Stimulated activated CD8-positive, alpha-beta memory T cell treated with anti-CD3 and anti-CD28 coated beads, Interleukin-4, amount 100 ng/mL, for 24 hours (primary cell): ENCODE data around the gene GRXCR1.

Source experiments
- DNase-seq: peaks from one replicate; pipeline ENCODE4 v3.0.0-alpha.2; 2020; ENCODE audit warnings: low read depth

Gene GRXCR1

DNA sequence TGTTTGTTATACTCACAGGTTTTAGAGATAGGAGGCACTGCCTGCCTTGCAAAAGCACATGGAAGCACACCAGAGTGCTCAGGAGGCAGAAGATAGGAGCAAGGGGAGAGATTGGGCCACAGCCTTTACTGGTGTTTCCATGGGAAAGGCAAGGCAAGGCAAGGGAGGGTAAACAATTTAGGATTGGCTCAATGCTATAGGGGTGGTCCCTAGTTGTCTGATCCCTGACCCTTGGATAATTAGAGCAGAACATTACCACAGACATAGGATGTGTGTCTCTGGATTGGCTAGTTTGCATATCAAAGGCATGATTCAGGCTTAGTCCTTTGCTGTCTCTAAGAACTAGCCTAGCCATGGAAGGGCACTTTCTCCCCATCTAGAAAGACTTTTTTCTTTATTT is 36.1 kb downstream of the GRXCR1 start:
- no peak for DNase-seq

DNA sequence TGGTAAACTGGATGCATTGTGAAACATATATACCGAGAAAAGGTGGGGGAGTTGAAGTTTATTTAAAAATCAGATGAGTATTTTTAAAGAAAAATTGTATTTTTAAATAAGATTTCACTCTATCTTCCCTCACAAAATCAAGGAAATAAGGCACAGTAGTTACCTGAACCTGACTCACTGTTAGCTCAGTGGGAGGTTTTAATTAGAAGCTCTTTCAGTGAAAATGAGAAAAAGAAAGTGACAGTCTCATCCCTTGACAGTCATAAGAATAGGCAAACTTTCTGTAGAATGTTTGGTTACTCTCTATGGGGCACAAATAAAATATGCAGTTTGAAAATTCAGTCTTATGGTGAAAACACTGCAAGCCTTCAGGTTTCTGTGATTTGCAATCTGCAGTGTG is 49.7 kb downstream of the GRXCR1 start:
- DNase-seq, result no peak

DNA sequence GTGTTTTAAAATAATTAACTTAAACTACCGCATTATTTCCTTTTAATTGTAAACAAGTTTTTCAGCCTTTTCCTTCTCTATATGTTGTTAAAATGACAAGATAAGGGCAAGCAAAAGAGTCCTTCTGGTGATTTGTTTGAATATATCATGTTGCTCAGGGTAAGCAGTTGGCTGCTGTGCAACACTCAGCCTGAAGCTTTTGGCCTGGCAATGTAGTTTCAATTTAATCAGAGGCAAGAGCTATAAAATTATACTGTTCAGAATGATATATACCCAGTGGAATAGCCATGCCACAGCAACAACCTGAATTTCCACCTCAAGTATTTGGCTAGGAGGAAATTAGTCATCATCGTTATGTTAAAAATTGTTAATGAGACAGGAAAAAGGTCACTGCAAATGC is 53.4 kb downstream of the GRXCR1 start:
- DNase-seq, result no peak

DNA sequence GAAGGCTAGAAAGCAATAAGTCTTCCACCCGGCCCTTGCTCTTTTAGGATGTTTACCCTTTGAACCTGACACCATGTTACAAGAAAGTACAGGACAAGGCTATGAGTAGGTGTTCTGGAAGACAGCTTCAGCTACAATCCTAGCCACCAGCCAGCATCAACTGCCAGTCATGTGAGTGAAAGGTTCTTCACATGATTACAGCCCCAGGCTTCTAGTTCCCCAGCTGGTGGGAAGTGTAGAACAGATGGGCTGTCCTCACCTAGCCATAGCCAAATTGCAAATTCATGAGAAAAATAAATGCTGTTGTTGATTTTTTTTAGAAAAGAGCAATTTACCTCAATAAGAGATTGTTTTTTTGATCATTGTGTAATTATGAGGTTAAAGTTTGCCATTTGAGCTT is 60.8 kb downstream of the GRXCR1 start:
- no peak for DNase-seq

DNA sequence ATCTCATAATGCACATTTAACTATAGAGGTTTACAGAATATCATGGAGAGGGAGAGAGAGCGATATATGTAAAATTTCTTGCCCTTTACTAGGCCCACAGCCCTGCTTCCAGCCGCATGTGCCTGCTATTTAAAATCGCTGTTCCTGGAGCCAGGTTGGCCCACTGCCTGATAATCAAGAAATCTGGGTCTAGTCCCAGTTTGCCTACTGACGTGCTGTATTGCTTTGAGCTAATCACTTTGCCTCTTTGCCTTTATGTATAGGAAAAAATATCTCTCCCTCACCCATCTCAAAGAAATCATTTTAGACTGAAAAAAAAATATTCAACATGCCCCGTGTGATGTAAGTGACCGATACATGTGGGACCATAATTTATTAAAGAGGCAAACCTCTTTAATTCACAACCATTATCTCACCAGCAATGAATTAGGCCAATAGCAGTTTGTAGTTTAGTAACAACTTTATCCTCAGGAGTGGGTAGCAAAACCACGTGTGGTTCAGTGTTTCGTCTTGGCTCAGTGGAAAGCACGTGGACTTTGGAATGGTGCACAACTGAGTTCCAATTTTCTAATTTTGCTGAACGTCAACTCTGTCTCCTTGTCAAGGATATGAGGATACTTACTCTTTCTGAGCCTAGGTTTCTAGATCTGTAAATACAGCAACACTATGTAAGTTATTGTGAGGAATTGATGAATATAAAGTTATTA is 62.6 kb downstream of the GRXCR1 start:
- no peak for DNase-seq

DNA sequence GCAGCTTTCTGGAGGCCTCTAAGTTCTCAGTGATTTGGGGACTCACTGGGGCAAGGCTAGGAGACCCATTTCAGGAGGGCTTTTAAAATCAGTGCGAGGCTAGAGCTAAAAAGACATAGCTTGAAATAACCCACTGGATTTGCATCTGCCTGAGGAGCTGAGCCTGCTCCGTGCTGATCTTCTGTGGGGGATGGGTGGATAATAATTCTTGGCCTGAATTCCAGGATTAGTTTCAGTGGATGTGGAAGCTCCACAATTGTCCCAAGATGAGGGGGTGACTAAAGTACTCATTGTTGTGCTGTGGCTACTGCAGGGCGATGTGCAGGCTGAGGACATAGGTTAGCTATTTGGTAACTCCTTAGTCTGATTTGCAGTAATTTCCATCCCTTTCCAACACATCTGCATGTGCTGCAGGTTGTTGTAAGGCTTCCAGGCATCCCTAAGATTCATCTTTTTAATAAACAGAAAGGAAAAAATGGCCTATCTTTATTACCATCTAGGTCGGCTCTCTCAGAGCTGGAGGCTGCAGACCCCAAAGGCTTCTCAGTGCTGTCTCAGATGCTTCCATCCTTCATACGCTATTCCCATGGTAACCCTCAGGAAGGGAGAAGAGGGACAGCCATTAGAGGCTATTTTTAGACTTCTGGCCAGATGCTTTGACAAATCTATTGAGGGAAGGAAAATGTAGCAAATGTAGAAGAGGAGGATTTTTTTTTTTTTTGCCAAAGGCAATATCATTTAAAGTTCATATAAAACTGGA is 63.4 kb downstream of the GRXCR1 start:
- no peak for DNase-seq

DNA sequence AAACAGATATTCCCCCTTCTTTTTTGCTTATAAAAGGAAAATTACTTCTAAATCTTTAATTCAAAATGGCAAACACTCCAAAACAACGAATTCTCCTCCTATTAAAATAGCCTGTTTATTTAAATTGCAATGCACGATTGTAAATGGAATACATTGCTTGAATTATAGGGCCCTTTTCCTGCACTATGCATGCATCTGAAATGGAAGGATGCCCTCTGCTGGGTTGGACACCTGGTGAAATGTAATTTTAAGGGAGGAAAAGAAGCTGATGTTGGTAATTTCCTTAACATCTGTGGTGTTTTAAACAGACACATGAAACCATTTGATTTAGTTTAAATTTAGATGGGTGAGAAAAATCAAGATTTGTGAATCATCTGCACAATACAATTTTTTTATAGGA is 72.8 kb downstream of the GRXCR1 start:
- no peak for DNase-seq

DNA sequence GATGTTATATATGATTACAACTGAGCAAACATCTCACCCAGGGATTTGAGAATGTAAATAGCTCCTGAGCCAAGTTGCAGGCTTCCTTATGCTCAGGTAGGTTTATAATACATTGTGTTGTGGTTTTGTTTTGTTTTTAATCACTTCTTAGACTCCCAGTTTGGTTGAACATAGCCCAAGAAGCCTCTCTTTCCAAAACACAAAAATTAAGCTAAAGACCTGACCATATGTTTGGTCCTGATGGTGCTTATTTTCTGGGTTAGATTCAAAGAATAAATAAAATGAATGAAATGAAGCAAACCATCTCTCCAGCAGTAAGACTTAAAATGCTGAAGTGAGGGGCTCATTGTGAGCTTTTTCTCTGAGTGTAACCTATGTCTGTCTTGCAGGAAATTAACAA is 93.5 kb downstream of the GRXCR1 start:
- no peak for DNase-seq

DNA sequence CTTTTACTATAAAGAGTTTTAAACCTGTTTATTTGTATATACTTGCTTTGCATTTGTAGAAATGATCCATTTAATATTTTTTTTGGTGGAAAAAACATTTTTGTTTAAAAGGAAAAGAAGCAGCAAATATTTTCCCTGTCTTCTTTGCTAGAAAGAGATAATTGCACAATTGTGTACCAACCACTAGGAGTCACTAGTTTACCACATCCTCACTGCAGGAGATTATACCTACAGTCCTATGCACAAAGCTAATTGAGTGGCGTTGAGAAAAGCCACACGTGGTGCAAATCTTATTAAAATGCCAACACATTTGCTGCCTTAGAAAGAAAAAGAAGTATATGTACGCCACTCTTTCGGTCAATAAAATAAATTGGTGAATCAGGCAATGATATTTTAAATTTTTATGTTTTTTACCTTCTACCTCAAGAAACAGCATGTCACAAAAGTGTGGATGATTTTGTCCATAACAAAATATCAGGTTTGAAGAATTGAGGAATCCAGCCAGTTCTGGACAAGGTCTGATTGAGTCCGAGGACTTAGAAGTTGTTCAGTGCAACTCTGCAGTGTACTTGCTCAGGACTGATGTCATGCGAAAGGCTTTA is 102.9 kb downstream of the GRXCR1 start:
- DNase-seq, result no peak

DNA sequence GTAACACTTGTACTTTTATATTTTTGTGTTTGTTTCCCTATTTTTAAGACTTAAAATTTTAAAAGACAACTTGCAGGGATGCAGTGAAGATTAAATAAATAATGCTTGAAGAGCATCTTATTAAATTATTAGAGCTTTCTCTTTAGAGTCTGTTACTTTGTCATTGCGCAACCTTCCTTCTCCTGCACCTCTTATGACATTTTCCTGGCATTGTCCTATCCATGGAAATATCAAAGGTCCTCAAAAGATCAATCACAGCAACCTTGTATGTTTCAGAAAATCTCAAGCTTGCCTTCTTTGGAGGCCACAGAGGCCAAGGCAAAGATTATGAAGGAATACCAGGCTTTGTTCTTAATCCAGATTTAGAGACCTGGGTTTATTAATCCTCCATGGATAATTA is 116.3 kb downstream of the GRXCR1 start:
- DNase-seq, result no peak

DNA sequence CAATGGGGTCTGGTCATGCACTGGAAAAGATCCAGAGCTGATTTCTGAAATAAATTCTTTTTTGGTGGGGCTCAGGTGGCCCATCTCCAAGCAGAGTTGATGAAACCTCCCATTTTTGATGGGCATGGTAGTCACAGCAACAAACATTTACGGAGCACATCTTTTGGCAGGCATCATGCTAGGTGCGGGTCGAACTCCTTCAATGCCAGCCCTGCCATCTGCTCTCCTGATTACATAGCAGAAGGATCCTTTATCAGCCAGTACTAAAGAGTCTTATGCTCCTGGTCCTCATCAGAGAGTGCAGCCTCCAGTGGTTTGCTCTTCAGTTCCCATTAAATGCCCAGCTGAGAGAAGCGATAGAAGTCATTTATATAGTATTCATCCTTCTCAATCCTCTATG is 121.7 kb downstream of the GRXCR1 start:
- DNase-seq, result no peak

DNA sequence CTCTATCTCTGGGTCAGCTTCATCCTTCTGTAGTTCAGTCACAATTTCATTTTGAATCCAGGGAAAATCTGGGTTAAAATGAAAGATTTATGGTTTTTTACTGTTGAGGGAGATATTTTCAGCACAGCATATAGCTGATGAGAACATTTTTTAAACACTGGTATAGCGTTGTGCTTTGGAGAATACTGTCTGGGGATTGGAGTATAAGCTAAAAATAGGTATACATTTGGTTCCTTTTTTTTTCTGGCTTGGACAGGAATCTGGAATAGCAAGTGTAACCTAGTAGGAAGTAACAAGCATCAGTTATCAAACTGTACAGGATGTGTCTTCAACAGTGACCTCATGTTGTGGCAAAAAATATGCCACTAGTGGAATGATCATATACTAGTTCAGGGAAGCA is 149.1 kb downstream of the GRXCR1 start:
- DNase-seq, result no peak

DNA sequence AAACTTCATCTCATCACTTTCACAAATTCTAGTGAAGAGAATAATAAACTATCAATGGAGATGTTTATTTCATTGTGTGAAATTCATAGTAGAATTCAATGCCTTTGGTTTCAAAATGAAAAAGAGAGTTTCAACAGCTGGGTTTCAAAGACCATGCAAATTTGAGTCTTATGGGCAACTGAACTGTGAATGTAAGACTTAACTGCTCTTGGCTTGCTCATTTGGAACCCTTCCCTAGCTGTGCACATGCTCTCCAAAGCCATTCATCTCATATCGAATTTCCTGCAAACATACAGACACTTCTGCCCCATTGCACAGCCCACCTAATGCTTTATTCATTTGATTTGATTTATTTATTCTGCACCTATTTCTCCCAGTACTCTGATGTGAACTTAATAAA is 154.5 kb downstream of the GRXCR1 start:
- no peak for DNase-seq

DNA sequence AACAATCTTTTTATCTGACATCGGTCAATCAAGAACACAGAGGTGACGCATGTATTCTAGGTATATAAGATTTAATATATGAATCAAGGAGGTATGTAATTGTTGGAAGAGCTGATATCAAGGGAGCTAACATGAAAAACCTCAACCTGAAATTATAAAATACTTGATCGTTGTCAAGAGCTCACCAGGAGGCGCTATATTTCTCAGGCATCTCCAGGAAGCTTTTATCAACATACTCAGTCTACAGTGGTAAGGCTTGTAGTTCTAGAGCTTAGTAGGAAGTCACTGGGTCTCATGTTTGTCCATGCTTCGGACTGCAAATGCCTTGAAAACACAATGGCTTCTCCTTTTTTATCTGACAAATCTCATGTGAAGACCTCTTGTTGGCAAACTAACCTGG is 156.1 kb downstream of the GRXCR1 start:
- DNase-seq, result no peak

DNA sequence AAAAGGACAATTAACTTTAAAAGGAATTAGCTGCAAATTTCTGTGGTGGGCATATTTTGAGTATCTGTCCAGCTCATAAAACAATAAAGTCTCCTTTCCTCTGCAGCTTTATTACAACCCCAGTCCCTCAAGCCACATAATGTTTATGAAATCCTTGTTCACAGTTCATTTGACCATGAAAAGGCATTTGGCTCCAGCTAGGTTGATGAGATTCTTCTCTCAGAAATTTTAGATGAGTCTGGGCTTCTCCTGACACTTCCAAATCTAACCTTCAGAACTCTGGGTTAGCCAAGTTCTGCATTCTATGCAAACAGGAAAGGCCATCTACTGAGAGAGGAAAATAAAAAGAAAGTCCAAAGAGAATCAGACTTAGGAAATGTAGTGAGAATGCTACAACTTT is 156.8 kb downstream of the GRXCR1 start:
- DNase-seq, result no peak

DNA sequence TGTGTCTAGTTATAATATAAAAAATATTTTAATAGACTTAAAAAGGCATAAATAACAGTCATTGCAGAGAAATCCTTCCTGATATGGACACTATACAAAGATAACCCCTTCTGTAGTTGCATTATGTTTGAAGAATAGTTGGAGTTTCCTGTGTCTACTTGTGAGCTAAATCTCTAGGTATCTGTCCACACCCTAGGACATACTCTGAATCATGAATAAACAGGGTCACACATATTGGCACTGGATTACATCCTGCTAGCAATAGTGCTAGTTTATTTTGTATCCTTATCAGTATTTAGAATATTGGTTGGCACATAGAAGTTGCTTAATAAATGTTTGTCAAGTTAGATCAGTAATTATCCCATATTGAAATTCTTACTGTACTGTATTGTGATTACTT is 173.9 kb downstream of the GRXCR1 start:
- no peak for DNase-seq

DNA sequence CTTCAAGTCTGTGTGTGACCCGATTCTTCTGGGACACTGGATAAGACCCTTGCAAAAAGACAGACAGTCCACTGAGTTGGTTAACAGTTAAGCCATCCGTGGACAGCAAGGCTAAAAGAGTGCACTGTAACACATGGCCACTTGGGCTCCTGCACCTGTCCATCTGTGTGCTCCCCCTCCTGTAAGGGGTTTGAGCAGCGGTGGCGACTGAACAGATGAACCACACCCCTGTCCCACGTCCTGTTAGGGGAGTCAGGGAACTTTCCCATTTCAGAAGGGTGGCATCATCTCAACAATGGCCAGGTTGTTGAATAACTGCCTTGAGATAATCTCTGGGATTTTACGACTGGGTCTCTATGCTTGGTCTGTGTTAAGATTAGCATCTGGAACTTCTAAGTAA is 178.6 kb downstream of the GRXCR1 start:
- DNase-seq, result no peak
